Neural progenitor cell (in vitro differentiated cells): ENCODE measurements around the gene NDUFB4. TPM values are rescaled to one million over a fixed set of nuclear protein-coding genes. Genes with fewer than 3 reads are reported as not detected.

ENCODE experiments used
- DNase-seq: peaks from one replicate; pipeline ENCODE4 v3.0.0-alpha.2; 2016; ENCODE audit warnings: low spot score
- H2AFZ ChIP-seq: fragments of 200-600 bp; sonication (generic); replicated peaks from 2 replicates; pipeline ENCODE4 v1.6.1; 2016; ENCODE audit warnings: antibody characterized with exemption
- H3F3A ChIP-seq: fragments of 200-600 bp; sonication (generic); 2 replicates; pipeline ENCODE4 v1.6.1; 2016; ENCODE audit warnings: antibody characterized with exemption, low read depth
- H3K27ac ChIP-seq: fragments of 200-600 bp; sonication (generic); 2 replicates; pipeline ENCODE4 v1.5.1; 2016; ENCODE audit warnings: mild to moderate bottlenecking
- H3K27me3 ChIP-seq: fragments of 200-600 bp; sonication (generic); 2 replicates; pipeline ENCODE4 v1.6.1; 2016; ENCODE audit warnings: mild to moderate bottlenecking, moderate library complexity
- H3K36me3 ChIP-seq: fragments of 200-600 bp; sonication (generic); 2 replicates; pipeline ENCODE4 v1.5.1; 2016
- H3K4me1 ChIP-seq: fragments of 200-600 bp; sonication (generic); 2 replicates; pipeline ENCODE4 v1.6.1; 2016; ENCODE audit warnings: mixed run types
- H3K4me2 ChIP-seq: fragments of 200-600 bp; sonication (generic); 2 replicates; pipeline ENCODE4 v1.6.1; 2016
- H3K4me3 ChIP-seq: fragments of 200-600 bp; sonication (generic); 2 replicates; pipeline ENCODE4 v1.5.1; 2016
- H3K79me2 ChIP-seq: fragments of 200-600 bp; sonication (generic); 2 replicates; pipeline ENCODE4 v1.6.1; 2016; ENCODE audit warnings: low read depth
- H3K9ac ChIP-seq: fragments of 200-600 bp; sonication (generic); 2 replicates; pipeline ENCODE4 v1.6.1; 2016
- H3K9me3 ChIP-seq: fragments of 200-600 bp; sonication (generic); 2 replicates; pipeline ENCODE4 v1.5.1; 2016; ENCODE audit warnings: low read depth
- H4K20me1 ChIP-seq: fragments of 200-600 bp; sonication (generic); 2 replicates; pipeline ENCODE4 v1.6.1; 2016; ENCODE audit warnings: low read depth
- H3K27ac Mint-ChIP-seq: 3 replicates; pipeline ENCODE4 v1.8.0; 2021; ENCODE audit warnings: mixed read lengths
- H3K27me3 Mint-ChIP-seq: 2 replicates; pipeline ENCODE4 v1.8.0; 2022; ENCODE audit warnings: low read depth, mild to moderate bottlenecking, inconsistent platforms, moderate library complexity, mixed read lengths; ENCODE audit not compliant: insufficient read depth
- H3K36me3 Mint-ChIP-seq: 3 replicates; pipeline ENCODE4 v1.8.0; 2021; ENCODE audit warnings: mixed read lengths
- H3K4me1 Mint-ChIP-seq: 3 replicates; pipeline ENCODE4 v1.8.0; 2021; ENCODE audit warnings: mixed read lengths
- H3K4me3 Mint-ChIP-seq: 3 replicates; pipeline ENCODE4 v1.8.0; 2021; ENCODE audit warnings: mild to moderate bottlenecking, moderate library complexity, mixed read lengths
- H3K9me3 Mint-ChIP-seq: 3 replicates; pipeline ENCODE4 v1.8.0; 2020; ENCODE audit warnings: mixed read lengths
- EZH2 ChIP-seq: fragments of 200-600 bp; sonication (generic); IDR thresholded peaks from 2 replicates; pipeline ENCODE4 v1.6.1; 2017; ENCODE audit warnings: antibody characterized with exemption, mild to moderate bottlenecking, moderate library complexity
- EZH2phosphoT487 ChIP-seq: fragments of 200-600 bp; sonication (generic); IDR thresholded peaks from 2 replicates; pipeline ENCODE4 v1.6.1; 2017; ENCODE audit warnings: antibody characterized with exemption
- total RNA-seq: library from RNA; depleted of rRNA; stranded (reverse); fragments of >200 nt; gene quantifications from 2 replicates; pipeline ENCODE4 v1.2.3, GENCODE V29; 2015; ENCODE audit warnings: low replicate concordance
- TF ChIP-seq, protein P1 (sequence below): fragments of 200-600 bp; sonication (generic); IDR thresholded peaks from 2 replicates; pipeline ENCODE4 v1.5.1; 2017; ENCODE audit warnings: antibody characterized with exemption, mild to moderate bottlenecking

Gene NDUFB4
- total RNA-seq, 1 donor from 2014 or later, result 132 TPM

GRCh38 chr3:120645083-120645845, 49.1 kb downstream of the NDUFB4 start:
- H3K9me3 ChIP-seq, result no peaks in the 10 kb centered on the region
- DNase-seq, result peak; percentile 6
- Mint-ChIP-seq H3K4me1 (peaks cover 19% of the 10 kb centered on the region), H3K9me3 (no peaks in the 10 kb centered on the region), H3K36me3 (no peaks in the 10 kb centered on the region), H3K4me3 (no peak overlapping the region), H3K27ac (no peak overlapping the region), H3K27me3 (peaks cover 2% of the 10 kb centered on the region)
- no peaks in the 10 kb centered on the region for H3K27me3 ChIP-seq
- no peaks in the 10 kb centered on the region for H4K20me1 ChIP-seq
- no peak overlapping the region for H3K4me3 ChIP-seq
- no peaks in the 10 kb centered on the region for H3K79me2 ChIP-seq
- H3K4me2 ChIP-seq, result no peak overlapping the region
- H3K27ac ChIP-seq, result no peak overlapping the region
- H3K9ac ChIP-seq, result no peak overlapping the region
- no peaks in the 10 kb centered on the region for H3F3A ChIP-seq
- no peaks in the 10 kb centered on the region for H3K36me3 ChIP-seq
- H3K4me1 ChIP-seq, result peaks cover 3% of the 10 kb centered on the region
- peak overlapping the region; percentile 11 for H2AFZ ChIP-seq
- TF ChIP-seq, protein P1, sequence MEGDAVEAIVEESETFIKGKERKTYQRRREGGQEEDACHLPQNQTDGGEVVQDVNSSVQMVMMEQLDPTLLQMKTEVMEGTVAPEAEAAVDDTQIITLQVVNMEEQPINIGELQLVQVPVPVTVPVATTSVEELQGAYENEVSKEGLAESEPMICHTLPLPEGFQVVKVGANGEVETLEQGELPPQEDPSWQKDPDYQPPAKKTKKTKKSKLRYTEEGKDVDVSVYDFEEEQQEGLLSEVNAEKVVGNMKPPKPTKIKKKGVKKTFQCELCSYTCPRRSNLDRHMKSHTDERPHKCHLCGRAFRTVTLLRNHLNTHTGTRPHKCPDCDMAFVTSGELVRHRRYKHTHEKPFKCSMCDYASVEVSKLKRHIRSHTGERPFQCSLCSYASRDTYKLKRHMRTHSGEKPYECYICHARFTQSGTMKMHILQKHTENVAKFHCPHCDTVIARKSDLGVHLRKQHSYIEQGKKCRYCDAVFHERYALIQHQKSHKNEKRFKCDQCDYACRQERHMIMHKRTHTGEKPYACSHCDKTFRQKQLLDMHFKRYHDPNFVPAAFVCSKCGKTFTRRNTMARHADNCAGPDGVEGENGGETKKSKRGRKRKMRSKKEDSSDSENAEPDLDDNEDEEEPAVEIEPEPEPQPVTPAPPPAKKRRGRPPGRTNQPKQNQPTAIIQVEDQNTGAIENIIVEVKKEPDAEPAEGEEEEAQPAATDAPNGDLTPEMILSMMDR, result no peak
- TF ChIP-seq EZH2phosphoT487 (no peak), EZH2 (no peak)

- no peaks in the 10 kb centered on the region for H3K36me3 ChIP-seq
- TF ChIP-seq EZH2phosphoT487 (no peak), EZH2 (no peak)
- TF ChIP-seq, protein P1, result no peak
- H3K27me3 Mint-ChIP-seq, result peaks cover 2% of the 10 kb centered on the region
- H3K9me3 Mint-ChIP-seq, result no peaks in the 10 kb centered on the region
- no peak overlapping the region for H3K9ac ChIP-seq
- no peaks in the 10 kb centered on the region for H3K9me3 ChIP-seq
- no peak overlapping the region for H3K4me2 ChIP-seq
- H3K36me3 Mint-ChIP-seq, result no peaks in the 10 kb centered on the region
- no peaks in the 10 kb centered on the region for H3K79me2 ChIP-seq
- no peaks in the 10 kb centered on the region for H3F3A ChIP-seq
- no peak overlapping the region for H3K27ac ChIP-seq
- H3K4me3 ChIP-seq, result no peak overlapping the region
- H4K20me1 ChIP-seq, result no peaks in the 10 kb centered on the region
- no peak overlapping the region for H3K4me3 Mint-ChIP-seq
- DNase-seq, result no peak
- no peak overlapping the region for H3K27ac Mint-ChIP-seq
- peaks cover 3% of the 10 kb centered on the region for H3K4me1 ChIP-seq
- peaks cover 14% of the 10 kb centered on the region for H3K4me1 Mint-ChIP-seq
- H2AFZ ChIP-seq, result no peak overlapping the region
- no peaks in the 10 kb centered on the region for H3K27me3 ChIP-seq
Observed at GRCh38 chr3:120646771-120647432, 50.8 kb downstream of the NDUFB4 start.

DNA sequence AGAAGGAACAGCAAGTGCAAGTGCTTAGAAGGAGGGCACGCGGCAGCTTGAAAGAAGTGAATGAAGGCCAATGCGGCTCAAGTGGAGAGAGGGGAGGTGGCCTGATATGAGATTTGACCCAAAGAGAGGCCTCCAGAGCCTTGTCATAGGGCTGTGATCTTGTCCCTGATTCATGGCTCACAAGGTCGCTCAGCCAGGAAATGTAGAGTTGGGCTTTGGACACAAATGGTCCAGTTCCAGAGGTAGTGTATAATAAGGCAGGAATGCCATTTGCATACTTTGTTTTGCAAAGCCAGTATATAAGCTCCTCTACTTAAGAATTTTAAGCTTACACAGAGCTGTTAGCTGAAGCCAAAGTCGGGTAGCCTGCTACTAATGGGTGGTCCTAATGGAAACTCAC, 52.2 kb downstream of the NDUFB4 start:
- no peaks in the 10 kb centered on the region for H3F3A ChIP-seq
- no peak for DNase-seq
- H4K20me1 ChIP-seq, result no peaks in the 10 kb centered on the region
- no peaks in the 10 kb centered on the region for H3K27me3 ChIP-seq
- Mint-ChIP-seq H3K27ac (no peak overlapping the region), H3K27me3 (peaks cover 2% of the 10 kb centered on the region), H3K36me3 (no peaks in the 10 kb centered on the region), H3K4me3 (no peak overlapping the region), H3K9me3 (no peaks in the 10 kb centered on the region), H3K4me1 (peaks cover 17% of the 10 kb centered on the region)
- no peak overlapping the region for H3K4me3 ChIP-seq
- H3K36me3 ChIP-seq, result no peaks in the 10 kb centered on the region
- H3K79me2 ChIP-seq, result no peaks in the 10 kb centered on the region
- no peak overlapping the region for H3K4me2 ChIP-seq
- H3K27ac ChIP-seq, result no peak overlapping the region
- no peak overlapping the region for H3K9ac ChIP-seq
- H3K4me1 ChIP-seq, result peaks cover 3% of the 10 kb centered on the region
- H3K9me3 ChIP-seq, result no peaks in the 10 kb centered on the region
- H2AFZ ChIP-seq, result no peak overlapping the region
- TF ChIP-seq, protein P1, result no peak
